Gastrocnemius medialis (tissue), 4 donors: Measurements from ENCODE around the gene C2CD4B.

ENCODE experiments used
- CTCF ChIP-seq, 5 experiments: fragments of 450-650 bp in 3 of 5; fragments of 200-600 bp in 2 of 5; sonication (generic) in 2 of 5; IDR thresholded peaks in 4 of 5; conservative IDR thresholded peaks in 1 of 5; 1 replicate in 4 of 5; 2 replicates in 1 of 5; pipeline ENCODE4 v1.5.1; 2016 to 2019; ENCODE audit warnings: antibody characterized with exemption in 5 of 5, mild to moderate bottlenecking in 3 of 5, moderate library complexity in 3 of 5
- POLR2A ChIP-seq, 2 donors: fragments of 450-650 bp; IDR thresholded peaks; one replicate each; pipeline ENCODE4 v1.6.1; 2017; ENCODE audit warnings: antibody characterized with exemption in 2 of 2, mild to moderate bottlenecking in 2 of 2, moderate library complexity in 2 of 2

- TF ChIP-seq CTCF (IDR thresholded peaks at IDR 0.05 in 4 of 5, conservative IDR thresholded peaks at IDR 0.05 in 1 of 5): no peak
- no peak for TF ChIP-seq POLR2A (IDR thresholded peaks at IDR 0.05)
These were observed 17.5 kb downstream of the C2CD4B start for GRCh38 chr15:62147551-62147950.
